AG04450 (cell line): ENCODE measurements around the gene MYO9B. TPM values are rescaled to one million over a fixed set of nuclear protein-coding genes. Genes with fewer than 3 reads are reported as not detected.

Source experiments
- CTCF ChIA-PET: fragments of 300-600, 350-600 bp; formaldehyde crosslinking; extraction: SDS; loops from one replicate; lab custom pipeline; 2022; ENCODE audit warnings: antibody characterized with exemption, inconsistent platforms; lab: Charles Lee
- POLR2A ChIA-PET: fragments of 350-600 bp; formaldehyde crosslinking; extraction: SDS; loops from one replicate; lab custom pipeline; 2021; ENCODE audit warnings: antibody characterized with exemption, inconsistent platforms; lab: Yijun Ruan, JAX
- DNase-seq: peaks from one replicate; pipeline ENCODE4 v3.0.0-alpha.2; 2011; ENCODE audit warnings: low read depth, low spot score
- H3K27ac ChIP-seq: one replicate; pipeline ENCODE4 v1.5.1; 2012; ENCODE audit warnings: low read depth, low read length, control low read depth
- H3K27me3 ChIP-seq: one replicate; pipeline ENCODE4 v1.6.0; 2012; ENCODE audit warnings: low read length; ENCODE audit not compliant: control insufficient read depth, insufficient read depth
- H3K4me3 ChIP-seq: 2 replicates; pipeline ENCODE4 v1.5.1; 2011; ENCODE audit warnings: mild to moderate bottlenecking, low read depth, low read length, control low read depth
- H3K9me3 ChIP-seq: 2 replicates; pipeline ENCODE4 v1.5.1; 2012; ENCODE audit warnings: low read length; ENCODE audit not compliant: control insufficient read depth, insufficient read depth
- polyA plus RNA-seq: library from polyadenylated mRNA; depleted of rRNA; stranded (reverse); fragments of >200 nt; gene quantifications from 2 replicates; pipeline ENCODE4 v1.2.3, GENCODE V29; 2011
- TF ChIP-seq, protein P1 (sequence below): IDR thresholded peaks from 2 replicates; pipeline ENCODE4 v1.5.1; 2011; ENCODE audit warnings: low read depth, low read length, control low read depth, inconsistent platforms

MYO9B gene
- polyA plus RNA-seq, 1 experiment: 34.5 TPM

DNA sequence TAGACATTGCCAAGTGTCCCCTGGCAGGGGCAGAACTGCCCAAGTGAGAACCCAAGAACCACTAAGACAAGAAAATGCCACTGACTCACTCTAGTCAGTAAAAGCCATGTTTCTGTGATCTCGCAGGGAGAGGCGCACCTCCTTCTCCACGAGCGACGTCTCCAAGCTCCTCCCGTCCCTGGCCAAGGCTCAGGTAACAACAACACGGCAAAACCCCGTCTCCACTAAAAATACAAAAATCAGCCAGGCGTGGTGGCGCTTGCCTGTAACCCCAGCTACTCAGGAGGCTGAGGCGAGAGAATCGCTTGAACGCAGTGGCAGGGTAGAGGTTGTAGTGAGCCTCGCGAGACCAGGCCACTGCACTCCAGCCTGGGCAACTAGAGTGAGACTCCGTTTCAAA, 122.1 kb downstream of the MYO9B start:
- TF ChIP-seq, protein P1, sequence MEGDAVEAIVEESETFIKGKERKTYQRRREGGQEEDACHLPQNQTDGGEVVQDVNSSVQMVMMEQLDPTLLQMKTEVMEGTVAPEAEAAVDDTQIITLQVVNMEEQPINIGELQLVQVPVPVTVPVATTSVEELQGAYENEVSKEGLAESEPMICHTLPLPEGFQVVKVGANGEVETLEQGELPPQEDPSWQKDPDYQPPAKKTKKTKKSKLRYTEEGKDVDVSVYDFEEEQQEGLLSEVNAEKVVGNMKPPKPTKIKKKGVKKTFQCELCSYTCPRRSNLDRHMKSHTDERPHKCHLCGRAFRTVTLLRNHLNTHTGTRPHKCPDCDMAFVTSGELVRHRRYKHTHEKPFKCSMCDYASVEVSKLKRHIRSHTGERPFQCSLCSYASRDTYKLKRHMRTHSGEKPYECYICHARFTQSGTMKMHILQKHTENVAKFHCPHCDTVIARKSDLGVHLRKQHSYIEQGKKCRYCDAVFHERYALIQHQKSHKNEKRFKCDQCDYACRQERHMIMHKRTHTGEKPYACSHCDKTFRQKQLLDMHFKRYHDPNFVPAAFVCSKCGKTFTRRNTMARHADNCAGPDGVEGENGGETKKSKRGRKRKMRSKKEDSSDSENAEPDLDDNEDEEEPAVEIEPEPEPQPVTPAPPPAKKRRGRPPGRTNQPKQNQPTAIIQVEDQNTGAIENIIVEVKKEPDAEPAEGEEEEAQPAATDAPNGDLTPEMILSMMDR: no peak
- no peak overlapping the region for H3K4me3 ChIP-seq
- H3K27me3 ChIP-seq: no peaks in the 10 kb centered on the region
- no peak for DNase-seq
- ChIA-PET CTCF (interaction anchor here (0.7 kb wide), 1 partner anchor 56 kb away, joined by 6 read pairs; no protein-coding TSS in a partner anchor), POLR2A (no interaction called here)
- H3K9me3 ChIP-seq: no peaks in the 10 kb centered on the region; the same call in 1 of the 2 replicates
- no peak overlapping the region for H3K27ac ChIP-seq

DNA sequence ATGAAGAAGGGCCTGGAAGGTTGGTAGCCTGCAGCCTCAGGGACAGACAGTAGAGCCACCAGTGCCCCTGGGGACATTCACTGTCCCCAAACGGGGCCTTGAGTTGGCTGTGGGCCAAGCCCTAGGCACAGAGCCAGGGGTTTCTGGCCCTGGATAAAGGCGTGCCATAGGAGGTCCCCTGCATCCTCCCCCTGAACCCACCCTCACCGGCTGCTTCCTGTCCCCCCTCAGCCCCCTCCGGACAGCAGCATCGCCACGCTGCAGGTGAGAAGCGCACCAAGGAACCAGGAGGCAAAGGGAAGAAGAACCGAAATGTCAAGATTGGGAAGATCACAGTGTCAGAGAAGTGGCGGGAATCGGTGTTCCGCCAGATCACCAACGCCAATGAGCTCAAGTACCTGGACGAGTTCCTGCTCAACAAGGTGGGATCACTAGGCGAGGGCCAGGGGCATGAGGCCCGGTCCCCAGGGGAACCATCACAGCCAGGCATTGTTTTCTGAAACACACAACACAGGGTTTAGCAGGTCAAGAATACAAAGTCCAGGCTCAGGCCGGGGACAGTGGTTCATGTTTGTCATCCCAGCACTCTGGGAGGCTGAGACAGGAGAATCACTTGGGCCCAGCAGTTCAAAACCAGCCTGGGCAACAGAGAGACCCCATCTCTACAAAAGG, 125.0 kb downstream of the MYO9B start:
- Histone ChIP-seq H3K27ac (no peak overlapping the region), H3K9me3 (no peaks in the 10 kb centered on the region; the same call in 1 of the 2 replicates), H3K4me3 (no peak overlapping the region), H3K27me3 (no peaks in the 10 kb centered on the region)
- ChIA-PET CTCF (no interaction called here), POLR2A (no interaction called here)
- no peak for DNase-seq
- TF ChIP-seq, protein P1: no peak

DNA sequence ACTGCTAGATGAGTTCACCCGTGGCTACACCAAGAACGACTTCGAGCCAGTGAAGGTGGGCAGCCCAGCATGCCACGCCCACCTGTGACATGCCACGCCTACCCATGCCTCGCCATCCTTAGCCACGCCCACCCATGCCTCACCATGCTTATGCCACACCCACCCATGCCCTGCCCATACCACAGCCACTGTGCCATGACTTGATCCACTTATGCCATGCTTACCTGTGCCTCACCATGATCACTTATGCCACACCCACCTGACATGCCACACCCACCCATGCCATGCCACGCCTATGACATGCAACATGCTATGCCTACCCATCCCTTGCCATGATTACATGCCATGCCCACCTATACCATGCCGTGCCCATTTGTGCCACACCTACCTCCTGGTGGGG, 126.7 kb downstream of the MYO9B start:
- Histone ChIP-seq H3K9me3 (peaks cover 9% of the 10 kb centered on the region; the same call in 1 of the 2 replicates), H3K27me3 (no peaks in the 10 kb centered on the region), H3K27ac (no peak overlapping the region), H3K4me3 (no peak overlapping the region)
- ChIA-PET POLR2A (no interaction called here), CTCF (no interaction called here)
- TF ChIP-seq, protein P1: no peak
- DNase-seq: no peak

DNA sequence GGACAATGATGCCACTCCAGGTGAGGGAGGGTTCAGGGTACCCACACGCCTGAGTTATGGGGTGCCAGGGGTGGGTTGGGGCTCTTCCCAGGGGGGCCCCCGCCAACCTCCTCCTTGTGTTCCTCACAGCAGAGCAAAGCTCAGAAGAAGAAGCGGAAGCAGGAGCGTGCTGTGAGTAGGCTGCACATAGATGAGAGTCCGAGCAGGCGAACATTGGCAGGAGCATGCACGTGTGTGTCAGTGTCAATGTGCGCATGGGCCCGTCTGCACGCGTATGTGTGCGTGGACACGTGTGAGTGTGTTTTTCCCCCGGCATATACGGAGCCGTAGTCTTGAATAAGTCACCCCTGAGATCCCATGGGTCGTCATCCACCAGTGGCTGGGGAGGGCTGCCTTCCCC, 127.1 kb downstream of the MYO9B start:
- DNase-seq: no peak
- Histone ChIP-seq H3K27ac (no peak overlapping the region), H3K4me3 (no peak overlapping the region), H3K27me3 (no peaks in the 10 kb centered on the region), H3K9me3 (peaks cover 9% of the 10 kb centered on the region; the same call in 1 of the 2 replicates)
- ChIA-PET CTCF (no interaction called here), POLR2A (interaction anchor here (0.7 kb wide), 1 partner anchor 32 kb away, joined by 3 read pairs; no protein-coding TSS in a partner anchor)
- TF ChIP-seq, protein P1: no peak

DNA sequence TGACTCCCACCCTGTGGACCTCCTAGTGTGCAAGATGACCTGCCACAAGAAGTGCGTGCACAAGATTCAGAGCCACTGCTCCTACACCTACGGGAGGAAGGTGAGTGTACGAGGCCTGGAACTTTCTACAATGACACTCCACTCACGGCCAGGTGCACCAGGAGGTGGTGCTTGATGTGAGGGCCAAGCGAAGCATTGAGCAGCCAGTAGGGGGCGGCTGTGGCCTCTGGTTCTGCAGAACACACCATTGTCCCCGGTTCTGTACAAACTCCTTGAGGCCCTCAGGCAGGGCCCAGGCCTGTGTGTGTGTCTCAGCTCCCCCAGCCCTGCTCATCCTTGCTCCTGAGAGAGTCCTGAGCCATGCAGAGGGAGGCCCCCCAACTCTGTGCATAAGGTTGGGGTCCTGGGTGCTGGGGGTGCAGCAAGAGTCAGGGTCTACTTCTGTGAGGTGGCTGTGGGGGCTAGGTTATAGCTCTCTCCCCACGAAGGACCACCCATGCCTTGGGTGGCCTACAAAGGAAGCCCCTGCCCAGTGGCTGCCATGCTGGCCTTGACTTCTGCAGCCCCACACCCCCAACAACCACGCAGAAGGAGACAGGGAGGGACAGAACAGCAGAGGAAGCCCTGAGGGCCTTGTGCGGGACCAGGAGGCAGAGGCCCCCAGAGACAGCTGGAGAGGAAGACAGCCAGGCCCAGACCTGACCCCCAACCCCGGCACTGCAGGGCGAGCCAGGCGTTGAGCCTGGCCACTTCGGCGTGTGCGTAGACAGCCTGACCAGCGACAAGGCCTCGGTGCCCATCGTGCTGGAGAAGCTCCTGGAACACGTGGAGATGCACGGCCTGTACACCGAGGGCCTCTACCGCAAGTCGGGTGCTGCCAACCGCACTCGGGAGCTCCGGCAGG, 129.9 kb downstream of the MYO9B start:
- ChIA-PET POLR2A (no interaction called here), CTCF (interaction anchor here (0.6 to 2.0 kb wide), 4 partner anchors 36 to 81 kb away, joined by 3 to 13 read pairs (median 6); partner anchors contain the start of gene ANKLE1)
- H3K9me3 ChIP-seq: peaks cover 9% of the 10 kb centered on the region; the same call in 1 of the 2 replicates
- DNase-seq: no peak
- H3K27ac ChIP-seq: no peak overlapping the region
- TF ChIP-seq, protein P1: peak; percentile 69
- H3K27me3 ChIP-seq: no peaks in the 10 kb centered on the region
- no peak overlapping the region for H3K4me3 ChIP-seq
